WI38 (cell line): ENCODE results near the gene BAG5.

Source experiments
- H3K4me3 ChIP-seq: 2 replicates; pipeline ENCODE4 v1.5.1; 2011; ENCODE audit warnings: low read depth, mild to moderate bottlenecking, control low read depth, low read length
- TF ChIP-seq, protein P1 (sequence below): IDR thresholded peaks from 2 replicates; pipeline ENCODE4 v1.5.1; 2012; ENCODE audit warnings: low read depth, mild to moderate bottlenecking, control low read depth, low read length

The BAG5 gene

GRCh38 chr14:103544388-103545218 is 17.9 kb downstream of the BAG5 start:
- TF ChIP-seq, protein P1, sequence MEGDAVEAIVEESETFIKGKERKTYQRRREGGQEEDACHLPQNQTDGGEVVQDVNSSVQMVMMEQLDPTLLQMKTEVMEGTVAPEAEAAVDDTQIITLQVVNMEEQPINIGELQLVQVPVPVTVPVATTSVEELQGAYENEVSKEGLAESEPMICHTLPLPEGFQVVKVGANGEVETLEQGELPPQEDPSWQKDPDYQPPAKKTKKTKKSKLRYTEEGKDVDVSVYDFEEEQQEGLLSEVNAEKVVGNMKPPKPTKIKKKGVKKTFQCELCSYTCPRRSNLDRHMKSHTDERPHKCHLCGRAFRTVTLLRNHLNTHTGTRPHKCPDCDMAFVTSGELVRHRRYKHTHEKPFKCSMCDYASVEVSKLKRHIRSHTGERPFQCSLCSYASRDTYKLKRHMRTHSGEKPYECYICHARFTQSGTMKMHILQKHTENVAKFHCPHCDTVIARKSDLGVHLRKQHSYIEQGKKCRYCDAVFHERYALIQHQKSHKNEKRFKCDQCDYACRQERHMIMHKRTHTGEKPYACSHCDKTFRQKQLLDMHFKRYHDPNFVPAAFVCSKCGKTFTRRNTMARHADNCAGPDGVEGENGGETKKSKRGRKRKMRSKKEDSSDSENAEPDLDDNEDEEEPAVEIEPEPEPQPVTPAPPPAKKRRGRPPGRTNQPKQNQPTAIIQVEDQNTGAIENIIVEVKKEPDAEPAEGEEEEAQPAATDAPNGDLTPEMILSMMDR = no peak
- H3K4me3 ChIP-seq = no peak overlapping the region

DNA sequence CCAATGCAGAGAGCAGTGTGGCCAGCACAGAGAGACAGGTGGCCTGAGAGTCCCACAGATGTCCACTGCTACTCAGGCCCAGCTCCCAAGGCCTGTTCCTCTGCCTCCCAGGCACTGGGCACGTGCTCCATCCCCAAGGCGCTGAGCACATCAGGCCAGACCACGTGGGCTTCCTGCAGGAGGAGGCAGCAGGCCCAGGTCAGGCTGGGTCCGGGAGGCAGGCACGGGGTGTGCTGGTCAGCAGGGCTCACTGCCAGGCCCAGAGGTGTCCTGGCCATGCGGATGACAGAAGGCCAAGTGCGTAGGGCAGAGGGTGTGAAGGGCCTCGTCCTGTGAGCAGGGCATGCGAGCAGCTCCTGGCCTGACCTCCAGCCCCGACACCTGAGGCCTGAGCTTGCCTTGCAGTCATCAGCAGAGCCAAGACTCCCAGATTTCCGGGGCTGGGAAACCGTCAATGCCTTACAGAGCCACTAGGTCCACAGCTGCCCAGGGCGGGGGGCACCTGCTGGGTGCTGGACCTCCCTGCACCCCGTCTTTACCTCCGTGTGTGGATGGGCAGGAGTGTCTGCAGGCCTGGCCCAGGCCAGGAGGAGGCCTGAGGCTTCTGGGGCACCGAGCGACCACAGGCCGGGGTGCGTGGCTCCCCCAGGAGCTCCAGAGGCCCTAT is 18.6 kb downstream of the BAG5 start:
- no peak overlapping the region for H3K4me3 ChIP-seq
- TF ChIP-seq, protein P1 = no peak

DNA sequence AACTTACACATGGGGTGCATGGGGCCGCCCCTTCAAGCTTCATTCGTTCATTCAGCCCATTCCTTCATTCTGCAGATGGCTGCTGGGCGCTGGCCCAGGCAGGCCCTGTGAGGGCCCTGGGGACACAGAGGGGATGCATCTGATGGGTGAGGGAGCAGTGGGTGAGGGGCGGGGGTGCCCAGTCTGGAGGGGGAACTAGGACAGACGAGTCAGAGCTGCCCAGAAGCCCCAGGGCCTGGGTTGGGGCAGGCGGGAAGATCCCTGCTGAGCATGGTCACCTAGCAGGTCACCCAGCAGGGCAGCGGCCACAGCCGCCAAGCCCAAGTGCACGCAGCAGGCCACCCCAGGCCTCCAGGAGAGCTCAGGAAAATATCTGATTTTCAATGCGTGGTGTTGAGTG is 19.3 kb downstream of the BAG5 start:
- TF ChIP-seq, protein P1 = no peak
- no peak overlapping the region for H3K4me3 ChIP-seq

DNA sequence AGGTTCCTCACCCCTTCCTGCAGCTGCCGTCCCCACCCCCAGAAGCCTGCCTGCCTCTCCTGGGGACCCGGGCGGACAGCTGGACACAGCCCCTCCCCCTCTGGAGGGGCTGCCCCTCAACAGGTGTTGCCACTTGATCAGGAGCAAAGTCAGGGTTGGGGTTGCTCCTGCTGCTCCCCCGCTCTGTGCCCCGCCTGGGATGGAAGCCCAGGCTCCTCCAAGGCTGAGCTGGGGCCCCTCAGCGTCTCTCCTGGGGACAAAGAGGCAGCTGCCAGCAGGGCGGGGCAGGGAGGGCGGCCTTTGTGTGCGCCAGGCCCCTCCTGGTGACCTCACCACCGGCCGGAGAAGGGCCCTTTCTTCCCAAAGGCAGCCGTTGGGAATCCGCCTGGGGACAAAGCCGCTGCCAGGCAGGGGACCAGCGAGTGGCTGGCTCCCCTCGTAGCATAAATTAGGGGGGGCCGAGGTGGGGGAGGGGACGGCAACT is 19.8 kb downstream of the BAG5 start:
- H3K4me3 ChIP-seq = no peak overlapping the region
- TF ChIP-seq, protein P1 = no peak

DNA sequence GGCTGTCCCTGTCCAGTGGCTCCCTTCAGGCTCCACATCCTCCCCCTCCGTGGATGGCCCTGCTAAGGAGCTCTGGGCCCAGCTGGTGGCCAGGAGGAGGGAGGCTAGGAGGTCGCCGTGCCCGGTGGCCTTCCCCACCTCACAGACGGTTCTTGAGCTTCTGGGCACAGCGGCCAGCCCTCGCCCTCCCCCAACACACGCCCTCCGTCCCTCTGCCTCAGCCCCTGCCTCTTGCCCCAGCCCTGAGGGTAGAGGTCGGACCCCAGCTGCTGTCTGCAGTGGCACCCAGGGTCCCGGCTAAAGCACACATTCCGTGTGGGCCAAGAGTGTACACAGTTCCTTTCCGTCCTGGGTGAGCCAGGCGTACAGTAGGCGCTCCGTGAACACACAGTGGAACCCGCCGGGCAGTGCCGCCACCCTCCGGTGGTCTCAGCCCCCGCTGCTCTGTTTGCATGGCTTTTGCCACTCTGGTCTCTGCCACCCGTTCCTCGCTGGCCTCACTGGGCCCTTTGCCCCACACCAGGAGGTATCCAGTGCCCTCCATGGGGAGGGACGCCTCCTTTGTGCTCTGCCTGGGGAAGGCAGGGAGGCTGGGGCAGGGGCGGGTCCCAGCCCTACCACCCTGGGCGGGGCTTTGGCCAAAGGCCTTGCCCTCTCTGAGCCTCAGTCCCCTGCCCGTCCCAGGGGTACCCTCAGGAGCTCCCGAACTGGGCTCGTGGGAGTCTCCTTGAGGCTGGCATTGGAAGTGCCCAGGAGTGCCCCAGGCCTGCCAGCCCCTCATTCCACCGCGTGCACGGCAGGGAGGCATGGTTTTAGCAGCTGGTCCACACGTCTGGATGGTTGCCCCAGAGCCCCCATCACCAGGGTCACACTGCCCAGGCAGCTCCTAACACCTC is 20.5 kb downstream of the BAG5 start:
- no peak overlapping the region for H3K4me3 ChIP-seq
- TF ChIP-seq, protein P1 = no peak

DNA sequence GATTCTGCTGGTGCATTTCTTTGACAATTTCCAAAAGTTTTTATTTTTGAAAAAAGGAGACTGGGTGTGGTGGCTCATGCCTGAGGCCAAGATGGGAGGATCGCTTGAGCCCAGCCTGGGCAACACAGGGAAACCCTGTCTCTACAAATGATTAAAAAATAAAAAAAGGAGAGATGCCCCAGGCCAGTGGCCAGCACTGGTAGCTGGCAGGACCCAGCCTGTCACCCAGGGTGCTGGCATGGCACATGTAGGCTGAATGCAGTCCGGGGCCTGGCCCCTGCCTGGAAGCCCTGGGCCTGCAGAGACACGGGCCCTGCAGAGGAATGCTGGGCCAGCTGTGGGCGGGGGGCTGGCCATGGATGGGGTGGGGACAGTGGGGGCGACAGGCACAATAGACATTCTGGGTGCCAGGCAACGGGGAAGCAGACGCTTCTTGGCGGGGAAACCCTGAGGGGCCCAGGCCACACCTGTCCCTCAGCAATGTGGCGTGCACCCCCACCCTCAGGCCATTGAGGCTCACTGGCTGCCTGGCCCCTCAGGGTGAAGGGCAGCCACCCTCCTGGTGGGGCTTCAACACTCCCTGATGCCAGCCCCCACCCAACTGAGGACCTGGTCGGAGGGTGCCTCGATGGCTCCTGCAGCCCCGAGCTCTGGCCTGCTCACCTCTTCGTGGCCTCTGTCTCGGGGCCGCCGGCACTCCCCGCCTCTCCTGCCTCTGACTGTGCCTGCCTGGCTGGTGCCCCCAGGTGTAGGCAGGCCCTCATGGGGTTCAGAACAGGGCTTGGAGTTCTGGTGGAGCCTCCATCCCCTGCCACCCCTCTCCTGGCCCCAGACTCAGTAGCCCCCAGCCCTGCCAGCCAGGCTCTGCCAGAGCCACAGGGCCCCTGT is 21.4 kb downstream of the BAG5 start:
- H3K4me3 ChIP-seq = no peak overlapping the region; the same call in 1 of the 2 replicates
- TF ChIP-seq, protein P1 = no peak
